ENCODE measurements around the gene CHST4.
"Not testable (repeated sequence)": the region's sequence is repeated elsewhere in the genome, so short reads cannot be mapped to it uniquely, and the experiment has no call there.

The CHST4 gene

GRCh38 chr16:71576971-71577370 is 50.7 kb downstream of the CHST4 start, which contains the start of gene TAT:
Gene TAT, minus strand, starts transcription at chr16:71577092. Its CDS starts 677 bp downstream, at chr16:71576415.
- no peaks in the 10 kb centered on the region for H3K79me2 ChIP-seq (ENCODE audit: insufficient read depth, low read depth)
- H3K27me3 ChIP-seq (ENCODE audit: insufficient read depth, low read depth): no peaks in the 10 kb centered on the region
- H3K4me2 ChIP-seq: no peak within 1 kb of the TSS
- no peak for TF ChIP-seq CTCF (conservative IDR thresholded peaks at IDR 0.05; ENCODE audit: low read depth, low read length)
- no peak within 1 kb of the TSS for H3K9ac ChIP-seq
- H4K20me1 ChIP-seq (ENCODE audit: insufficient read depth): no peaks in the 10 kb centered on the region
- no peak within 1 kb of the TSS for H3K27ac ChIP-seq
- H3K4me1 ChIP-seq (ENCODE audit: low read depth, poor library complexity, severe bottlenecking): no peaks in the 10 kb centered on the region
- H3K36me3 ChIP-seq (ENCODE audit: insufficient read depth): no peaks in the 10 kb centered on the region
- no peak within 1 kb of the TSS for H3K4me3 ChIP-seq (IDR thresholded peaks at IDR 0.05; ENCODE audit: insufficient read depth, low read depth, low read length)
- H2AFZ ChIP-seq (ENCODE audit: low read depth): no peak within 1 kb of the TSS

- H3K79me2 ChIP-seq (ENCODE audit: insufficient read depth, low read depth); H3K36me3 ChIP-seq (ENCODE audit: insufficient read depth); H3K4me3 ChIP-seq (IDR thresholded peaks at IDR 0.05; ENCODE audit: insufficient read depth, low read depth, low read length); H2AFZ ChIP-seq (ENCODE audit: low read depth); H3K27ac ChIP-seq; H3K27me3 ChIP-seq (ENCODE audit: insufficient read depth, low read depth); H3K9ac ChIP-seq; H3K4me2 ChIP-seq; H4K20me1 ChIP-seq (ENCODE audit: insufficient read depth); H3K4me1 ChIP-seq (ENCODE audit: low read depth, poor library complexity, severe bottlenecking): not testable (repeated sequence)
These were observed 56.3 kb downstream of the CHST4 start for GRCh38 chr16:71582553-71582848.

- no peak overlapping the region for H3K9ac ChIP-seq
- TF ChIP-seq CTCF (conservative IDR thresholded peaks at IDR 0.05; ENCODE audit: low read depth, low read length): no peak
- H3K4me3 ChIP-seq (IDR thresholded peaks at IDR 0.05; ENCODE audit: insufficient read depth, low read depth, low read length): no peak overlapping the region
- H4K20me1 ChIP-seq (ENCODE audit: insufficient read depth): no peaks in the 10 kb centered on the region
- no peak overlapping the region for H2AFZ ChIP-seq (ENCODE audit: low read depth)
- no peak overlapping the region for H3K4me2 ChIP-seq
- H3K27me3 ChIP-seq (ENCODE audit: insufficient read depth, low read depth): no peaks in the 10 kb centered on the region
- H3K27ac ChIP-seq: no peak overlapping the region
- no peaks in the 10 kb centered on the region for H3K36me3 ChIP-seq (ENCODE audit: insufficient read depth)
- H3K4me1 ChIP-seq (ENCODE audit: low read depth, poor library complexity, severe bottlenecking): no peaks in the 10 kb centered on the region
- H3K79me2 ChIP-seq (ENCODE audit: insufficient read depth, low read depth): no peaks in the 10 kb centered on the region
These were observed 58.5 kb downstream of the CHST4 start for GRCh38 chr16:71584543-71585317.

GRCh38 chr16:71585318-71585703 is 59.1 kb downstream of the CHST4 start:
- no peak overlapping the region for H3K9ac ChIP-seq
- H3K4me3 ChIP-seq (IDR thresholded peaks at IDR 0.05; ENCODE audit: insufficient read depth, low read depth, low read length): no peak overlapping the region
- no peaks in the 10 kb centered on the region for H3K27me3 ChIP-seq (ENCODE audit: insufficient read depth, low read depth)
- no peaks in the 10 kb centered on the region for H4K20me1 ChIP-seq (ENCODE audit: insufficient read depth)
- H3K4me1 ChIP-seq (ENCODE audit: low read depth, poor library complexity, severe bottlenecking): no peaks in the 10 kb centered on the region
- no peaks in the 10 kb centered on the region for H3K36me3 ChIP-seq (ENCODE audit: insufficient read depth)
- no peak overlapping the region for H3K27ac ChIP-seq
- no peak overlapping the region for H3K4me2 ChIP-seq
- no peak for TF ChIP-seq CTCF (conservative IDR thresholded peaks at IDR 0.05; ENCODE audit: low read depth, low read length)
- H3K79me2 ChIP-seq (ENCODE audit: insufficient read depth, low read depth): no peaks in the 10 kb centered on the region
- no peak overlapping the region for H2AFZ ChIP-seq (ENCODE audit: low read depth)
